Amniotic stem cell (primary cell): ENCODE data around the gene ZNF346.
"Not testable (repeated sequence)": the region's sequence is repeated elsewhere in the genome, so short reads cannot be mapped to it uniquely, and the experiment has no call there.

ENCODE experiments used
- DNase-seq: peaks from one replicate; lab custom pipeline; 2025; lab: John Stamatoyannopoulos, UW

The ZNF346 gene

GRCh38 chr5:177010153-177010552, 12.3 kb upstream of the ZNF346 start:
- DNase-seq: no peak

GRCh38 chr5:177015156-177015555, 7.3 kb upstream of the ZNF346 start:
- DNase-seq: no peak

GRCh38 chr5:177018341-177018740, 4.2 kb upstream of the ZNF346 start:
- no peak for DNase-seq

- DNase-seq: no peak
Measured at GRCh38 chr5:177020033-177020432, 2.5 kb upstream of the ZNF346 start.

- no peak for DNase-seq
Measured at GRCh38 chr5:177023303-177023664, 788 bp downstream of the ZNF346 start.

GRCh38 chr5:177024559-177024958, 2.1 kb downstream of the ZNF346 start:
- no peak for DNase-seq

- no peak for DNase-seq
Measured at GRCh38 chr5:177025101-177025601, 2.7 kb downstream of the ZNF346 start.

GRCh38 chr5:177027665-177028064, 5.2 kb downstream of the ZNF346 start:
- DNase-seq: no peak

GRCh38 chr5:177029498-177029897, 7.0 kb downstream of the ZNF346 start:
- DNase-seq: no peak

GRCh38 chr5:177035976-177036375, 13.5 kb downstream of the ZNF346 start:
- DNase-seq: no peak

GRCh38 chr5:177036443-177036842, 13.9 kb downstream of the ZNF346 start:
- DNase-seq: no peak

- DNase-seq: no peak
Measured at GRCh38 chr5:177036921-177037320, 14.4 kb downstream of the ZNF346 start.

GRCh38 chr5:177040814-177041420, 18.4 kb downstream of the ZNF346 start:
- DNase-seq: peak; percentile 32

GRCh38 chr5:177041936-177042335, 19.4 kb downstream of the ZNF346 start:
- no peak for DNase-seq

GRCh38 chr5:177043114-177043513, 20.6 kb downstream of the ZNF346 start:
- DNase-seq: no peak

- no peak for DNase-seq
Measured at GRCh38 chr5:177043958-177044357, 21.5 kb downstream of the ZNF346 start.

- no peak for DNase-seq
Measured at GRCh38 chr5:177044641-177045040, 22.1 kb downstream of the ZNF346 start.

- DNase-seq: no peak
Measured at GRCh38 chr5:177045631-177046030, 23.1 kb downstream of the ZNF346 start.

GRCh38 chr5:177048531-177048930, 26.0 kb downstream of the ZNF346 start:
- not testable (repeated sequence) for DNase-seq

- DNase-seq: no peak
Measured at GRCh38 chr5:177049285-177049684, 26.8 kb downstream of the ZNF346 start.

- no peak for DNase-seq
Measured at GRCh38 chr5:177064500-177065277, 42.2 kb downstream of the ZNF346 start.

- no peak for DNase-seq
Measured at GRCh38 chr5:177065491-177065890, 43.0 kb downstream of the ZNF346 start.

- no peak for DNase-seq
Measured at GRCh38 chr5:177066224-177066623, 43.7 kb downstream of the ZNF346 start.

GRCh38 chr5:177067503-177067902, 45.0 kb downstream of the ZNF346 start:
- DNase-seq: no peak
